NOMO-1 (cell line): Measurements from ENCODE around the gene PGK2.

Source experiments
- DNase-seq, 2 experiments: peaks; one replicate each; lab custom pipeline; 2025; ENCODE audit not compliant: unreplicated experiment in 2 of 2; lab: John Stamatoyannopoulos, UW

The PGK2 gene

DNA sequence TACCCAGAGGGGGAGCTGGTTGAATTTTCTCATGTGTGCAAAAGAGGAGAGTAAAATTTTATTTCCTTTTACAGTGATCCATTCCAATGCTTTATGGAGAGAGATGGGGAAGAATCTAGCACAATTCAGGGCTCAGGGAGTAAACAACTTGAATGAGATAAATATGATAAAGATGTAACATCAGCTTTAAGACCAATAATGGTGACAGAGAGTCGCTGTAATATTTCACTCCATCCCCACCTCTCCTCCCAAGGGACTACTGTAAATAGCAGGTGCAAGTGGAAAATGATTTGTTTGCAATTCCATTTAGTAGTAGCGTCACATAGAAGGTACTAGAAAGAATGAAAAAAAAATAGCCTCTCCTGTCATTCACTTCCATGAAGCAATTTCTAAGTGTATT, 47.7 kb downstream of the PGK2 start:
- no peak for DNase-seq

- no peak for DNase-seq
Measured at GRCh38 chr6:49736017-49736508, 51.0 kb downstream of the PGK2 start.
